ENCODE measurements around the gene MT1F.

- no peak for TF ChIP-seq POLR2A (IDR thresholded peaks at IDR 0.05; ENCODE audit: low read depth, low read length)
- TF ChIP-seq POLR2AphosphoS5 (IDR thresholded peaks at IDR 0.05; ENCODE audit: low read depth, low read length): no peak
- no peak for TF ChIP-seq TAF1 (IDR thresholded peaks at IDR 0.05; ENCODE audit: low read depth, low read length)
- no peak for TF ChIP-seq SPI1 (IDR thresholded peaks at IDR 0.05; ENCODE audit: low read depth, low read length)
- TF ChIP-seq POU2F2 (IDR thresholded peaks at IDR 0.05; ENCODE audit: low read depth, low read length): no peak
Measured at GRCh38 chr16:56623637-56624036, 34.1 kb upstream of the MT1F start.

All from GM12891 (cell line).